HepG2 (cell line): ENCODE measurements around the gene SASH3. TPM values are rescaled to one million over a fixed set of nuclear protein-coding genes. Genes with fewer than 3 reads are reported as not detected.

Experiments
- ATAC-seq: fragments of 200-7000 bp; cut with Tn5 transposase; 3 replicates; pipeline ENCODE4 v1.9.1; 2020; ENCODE audit warnings: mild to moderate bottlenecking, moderate library complexity
- BruUV-seq: library from RNA; stranded (reverse); fragments of 400-500 nt; replicated peaks from 2 replicates; lab custom pipeline; 2021; lab: Mats Ljungman, UMichigan
- CTCF ChIA-PET: fragments of 300-600 bp; formaldehyde crosslinking; extraction: SDS; loops from one replicate; lab custom pipeline; 2021; ENCODE audit warnings: low total read pairs, inconsistent platforms, low intra/inter-chr PET ratio; lab: Yijun Ruan, JAX
- POLR2A ChIA-PET: fragments of 350-600 bp; sonication (Branson Sonifier 250); formaldehyde crosslinking; loops from one replicate; lab custom pipeline; 2020; ENCODE audit warnings: antibody characterized with exemption, inconsistent platforms; lab: Yijun Ruan, JAX
- DNase-seq: peaks from one replicate; pipeline ENCODE4 v3.0.0-alpha.2; 2015; ENCODE audit warnings: low spot score
- FAIRE-seq: peaks from 3 replicates; lab custom pipeline; 2011; peaks lifted over from hg19 to GRCh38; lab: Jason Lieb, UNC
- H2AFZ ChIP-seq: one replicate; pipeline ENCODE4 v1.6.1; 2011; ENCODE audit warnings: low read length, inconsistent platforms
- H3K27ac ChIP-seq: fragments of 300-600 bp; 3 replicates; pipeline ENCODE4 v1.8.0; 2011; ENCODE audit warnings: mixed run types, mild to moderate bottlenecking, mixed read lengths, low read length, inconsistent platforms; ENCODE audit not compliant: insufficient read depth; ENCODE audit errors: extremely low read length
- H3K27me3 ChIP-seq, 2 experiments: fragments of 200-600 bp in 1 of 2; 2 replicates in 1 of 2; 3 replicates in 1 of 2; pipeline versions ENCODE4 v1.6.0 to v1.8.0; 2011; ENCODE audit warnings: low read length in 2 of 2, mild to moderate bottlenecking in 2 of 2, moderate library complexity in 2 of 2, inconsistent platforms in 1 of 2; ENCODE audit not compliant: insufficient read depth in 2 of 2, control insufficient read depth in 1 of 2
- H3K36me3 ChIP-seq, 2 experiments: fragments of 200-600 bp in 1 of 2; replicated peaks in 1 of 2; 2 replicates in 1 of 2; 3 replicates in 1 of 2; pipeline versions ENCODE4 v1.5.1 to v1.8.0; 2011; ENCODE audit warnings: low read length in 2 of 2, inconsistent platforms in 1 of 2; ENCODE audit not compliant: insufficient read depth in 2 of 2, control insufficient read depth in 1 of 2
- H3K4me1 ChIP-seq: 2 replicates; pipeline ENCODE4 v1.5.1; 2012; ENCODE audit warnings: low read length, inconsistent platforms; ENCODE audit not compliant: insufficient read depth
- H3K4me2 ChIP-seq: 2 replicates; pipeline ENCODE4 v1.6.0; 2011; ENCODE audit warnings: low read depth, low read length, inconsistent platforms
- H3K4me3 ChIP-seq, 3 experiments: fragments of 200-600 bp in 1 of 3; sonication (generic), shearing (Covaris generic) in 1 of 3; replicated peaks in 1 of 3; 2 replicates each; pipeline ENCODE4 v1.5.1; 2011 to 2016; ENCODE audit warnings: low read length in 3 of 3, inconsistent platforms in 2 of 3, low read depth in 2 of 3, mild to moderate bottlenecking in 2 of 3, control low read depth in 1 of 3, mixed read lengths in 1 of 3; ENCODE audit not compliant: insufficient read depth in 1 of 3
- H3K79me2 ChIP-seq: one replicate; pipeline ENCODE4 v1.6.1; 2011; ENCODE audit warnings: low read length, inconsistent platforms; ENCODE audit not compliant: insufficient read depth
- H3K9ac ChIP-seq: 2 replicates; pipeline ENCODE4 v1.6.0; 2011; ENCODE audit warnings: mild to moderate bottlenecking, low read depth, low read length, inconsistent platforms; ENCODE audit not compliant: insufficient read depth
- H3K9me3 ChIP-seq: 2 replicates; pipeline ENCODE4 v1.5.1; 2012; ENCODE audit warnings: mild to moderate bottlenecking, low read length
- H4K20me1 ChIP-seq: 2 replicates; pipeline ENCODE4 v1.6.0; 2011; ENCODE audit warnings: inconsistent platforms, mild to moderate bottlenecking, low read length, moderate library complexity; ENCODE audit not compliant: insufficient read depth
- BRF2 ChIP-seq: sonication (generic); formaldehyde crosslinking; IDR thresholded peaks from 2 replicates; pipeline ENCODE4 v1.8.1; 2022; ENCODE audit warnings: mild to moderate bottlenecking, missing genetic modification reagents
- CHD2 ChIP-seq: IDR thresholded peaks from 2 replicates; pipeline ENCODE4 v1.6.1; 2011; ENCODE audit warnings: low read depth, low read length, improper control_type of control experiment
- FOSL2 ChIP-seq: sonication (generic); formaldehyde crosslinking; IDR thresholded peaks from 2 replicates; pipeline ENCODE4 v1.4.0; 2020; ENCODE audit warnings: missing genetic modification reagents
- IKZF1 ChIP-seq: fragments of 450-650 bp; IDR thresholded peaks from 2 replicates; pipeline ENCODE4 v1.7.1; 2016
- NCOA2 ChIP-seq: sonication (generic); formaldehyde crosslinking; IDR thresholded peaks from 2 replicates; pipeline ENCODE4 v1.8.0; 2022; ENCODE audit warnings: inconsistent platforms
- PHF5A ChIP-seq: IDR thresholded peaks from one replicate; pipeline ENCODE4 v1.6.1; 2018; ENCODE audit warnings: low read depth, missing genetic modification reagents; ENCODE audit not compliant: unreplicated experiment
- PITX1 ChIP-seq: sonication (generic); formaldehyde crosslinking; IDR thresholded peaks from 2 replicates; pipeline ENCODE4 v1.5.1; 2020; ENCODE audit warnings: mild to moderate bottlenecking, missing genetic modification reagents
- PTBP1 ChIP-seq: fragments of 200-400 bp; formaldehyde crosslinking; IDR thresholded peaks from 2 replicates; pipeline ENCODE4 v1.6.1; 2018; ENCODE audit warnings: low read length, low read depth; ENCODE audit not compliant: poor library complexity, severe bottlenecking
- SRSF1 ChIP-seq: fragments of 200-400 bp; formaldehyde crosslinking; optimal IDR thresholded peaks from 2 replicates; pipeline ENCODE3; 2017; ENCODE audit warnings: mild to moderate bottlenecking, low read depth, low read length, moderate library complexity
- ZFP90 ChIP-seq: sonication (generic); formaldehyde crosslinking; IDR thresholded peaks from 2 replicates; pipeline ENCODE4 v1.8.0; 2022; ENCODE audit warnings: missing genetic modification reagents, mild to moderate bottlenecking, inconsistent platforms, borderline replicate concordance
- ZNF362 ChIP-seq: sonication (generic); formaldehyde crosslinking; IDR thresholded peaks from 2 replicates; pipeline ENCODE4 v1.4.0; 2020; ENCODE audit warnings: missing genetic modification reagents, mild to moderate bottlenecking, borderline replicate concordance
- ZNF460 ChIP-seq: sonication (generic); formaldehyde crosslinking; IDR thresholded peaks from 2 replicates; pipeline ENCODE4 v1.5.1; 2020; ENCODE audit warnings: missing genetic modification reagents, mild to moderate bottlenecking, borderline replicate concordance
- ZNF468 ChIP-seq: sonication (generic); formaldehyde crosslinking; IDR thresholded peaks from 2 replicates; pipeline ENCODE4 v1.8.0; 2022; ENCODE audit warnings: mild to moderate bottlenecking, moderate library complexity, missing genetic modification reagents
- ZNF564 ChIP-seq: sonication (generic); formaldehyde crosslinking; IDR thresholded peaks from 2 replicates; pipeline ENCODE4 v1.8.1; 2023; ENCODE audit warnings: mild to moderate bottlenecking, missing genetic modification reagents
- WGBS: methylation state at CpG from one replicate; pipeline ENCODE4 v1.1.6; 2017; ENCODE audit warnings: low lambda C conversion rate; 5-methylcytosine and 5-hydroxymethylcytosine counted together
- in situ Hi-C: cut with HindIII; loops from 2 replicates; pipeline ENCODE4 v1.10.0; 2017; ENCODE audit warnings: low pct_unique_long_range_greater_than_20kb; ENCODE audit not compliant: extremely low pct_ligation_motif_present
- intact Hi-C: fragments of 100-400 bp; cut with micrococcal nuclease; formaldehyde crosslinking; loops from one replicate; pipeline ENCODE4 v1.10.0; 2022; ENCODE audit not compliant: unreplicated experiment
- polyA plus RNA-seq, 8 experiments: library from polyadenylated mRNA; depleted of rRNA in 3 of 8; stranded (reverse) in 7 of 8; unstranded in 1 of 8; fragments of >200 nt; fragmentation: Illumina TruSeq in 4 of 8; extraction: Trizol in 4 of 8; gene quantifications; 2 replicates each; pipeline versions ENCODE4 v1.2.1 to v1.2.3, GENCODE V29; 2011 to 2016; ENCODE audit warnings: low read depth in 4 of 8, missing spikeins in 1 of 8, mixed read lengths in 1 of 8; ENCODE audit not compliant: insufficient read depth in 1 of 8
- total RNA-seq, 5 experiments: library from RNA; depleted of rRNA; stranded (reverse); fragments of >200 nt; fragmentation: Illumina TruSeq; extraction: Trizol; gene quantifications; 2 replicates each; pipeline ENCODE4 v1.2.3, GENCODE V29; 2016; ENCODE audit warnings: low read depth in 1 of 5
- TF ChIP-seq, protein P1 (sequence below): sonication (generic); formaldehyde crosslinking; IDR thresholded peaks from 2 replicates; pipeline ENCODE4 v1.5.1; 2020; ENCODE audit warnings: mild to moderate bottlenecking, missing genetic modification reagents

SASH3 gene
- total and polyA plus RNA-seq, 2 of the 13 experiments (the other 11 are each of a cell fraction or from before 2014, with no cell fraction given), result 0.08 TPM; not detected in 1

GRCh38 chrX:129743821-129744220 lies 35.9 kb upstream of the SASH3 start:
- no TSS peak for BruUV-seq
- FAIRE-seq, result no peak

GRCh38 chrX:129744861-129745321 lies 34.9 kb upstream of the SASH3 start:
- BruUV-seq, result no TSS peak
- Histone ChIP-seq H3K9ac (no peak overlapping the region), H3K4me3 (no peak overlapping the region), H3K79me2 (no peaks in the 10 kb centered on the region), H3K4me2 (no peak overlapping the region), H4K20me1 (no peaks in the 10 kb centered on the region), H3K27ac (no peak overlapping the region), H2AFZ (no peak overlapping the region), H3K4me1 (peaks cover 19% of the 10 kb centered on the region), H3K27me3 (no peaks in the 10 kb centered on the region), H3K36me3 (no peaks in the 10 kb centered on the region), H3K9me3 (no peaks in the 10 kb centered on the region)
- no peak for DNase-seq
- in situ Hi-C loops, result no loop called here
- POLR2A ChIA-PET, result no interaction called here
- no peak for FAIRE-seq
- WGBS, result 83% methylated on average over 10 of the region's 10 CpGs
- ATAC-seq, result no peak
- intact Hi-C loops, result no loop called here
- CTCF ChIA-PET, result no interaction called here
- TF ChIP-seq NCOA2 (CRISPR knock-in tag), result no peak
- TF ChIP-seq IKZF1, result no peak
- no peak for TF ChIP-seq PTBP1
- TF ChIP-seq PHF5A, result no peak
- TF ChIP-seq FOSL2, result no peak
- no peak for TF ChIP-seq ZNF468 (CRISPR knock-in tag)
- no peak for TF ChIP-seq ZNF362 (CRISPR knock-in tag)
- TF ChIP-seq ZFP90 (CRISPR knock-in tag), result no peak
- TF ChIP-seq SRSF1, result no peak
- TF ChIP-seq, protein P1, sequence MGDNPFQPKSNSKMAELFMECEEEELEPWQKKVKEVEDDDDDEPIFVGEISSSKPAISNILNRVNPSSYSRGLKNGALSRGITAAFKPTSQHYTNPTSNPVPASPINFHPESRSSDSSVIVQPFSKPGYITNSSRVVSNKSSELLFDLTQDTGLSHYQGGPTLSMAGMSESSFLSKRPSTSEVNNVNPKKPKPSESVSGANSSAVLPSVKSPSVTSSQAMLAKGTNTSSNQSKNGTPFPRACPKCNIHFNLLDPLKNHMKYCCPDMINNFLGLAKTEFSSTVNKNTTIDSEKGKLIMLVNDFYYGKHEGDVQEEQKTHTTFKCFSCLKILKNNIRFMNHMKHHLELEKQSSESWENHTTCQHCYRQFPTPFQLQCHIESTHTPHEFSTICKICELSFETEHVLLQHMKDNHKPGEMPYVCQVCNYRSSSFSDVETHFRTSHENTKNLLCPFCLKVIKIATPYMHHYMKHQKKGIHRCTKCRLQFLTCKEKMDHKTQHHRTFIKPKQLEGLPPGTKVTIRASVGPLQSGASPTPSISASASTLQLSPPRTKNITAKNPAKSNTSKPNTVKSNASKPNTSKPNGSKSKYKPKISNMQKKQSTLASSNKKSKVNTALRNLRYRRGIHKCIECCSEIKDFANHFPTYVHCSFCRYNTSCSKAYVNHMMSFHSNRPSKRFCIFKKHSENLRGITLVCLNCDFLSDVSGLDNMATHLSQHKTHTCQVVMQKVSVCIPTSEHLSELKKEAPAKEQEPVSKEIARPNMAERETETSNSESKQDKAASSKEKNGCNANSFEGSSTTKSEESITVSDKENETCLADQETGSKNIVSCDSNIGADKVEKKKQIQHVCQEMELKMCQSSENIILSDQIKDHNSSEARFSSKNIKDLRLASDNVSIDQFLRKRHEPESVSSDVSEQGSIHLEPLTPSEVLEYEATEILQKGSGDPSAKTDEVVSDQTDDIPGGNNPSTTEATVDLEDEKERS, result no peak
- no peak for TF ChIP-seq CHD2
- no peak for TF ChIP-seq PITX1
- TF ChIP-seq BRF2, result no peak
- TF ChIP-seq ZNF460, result no peak

More at GRCh38 chrX:129743821-129744220, 35.9 kb upstream of the SASH3 start:
- in situ Hi-C loops (no loop called here), intact Hi-C loops (no loop called here)
- no peak overlapping the region for H3K4me2 ChIP-seq
- 83% methylated on average over 4 of the region's 4 CpGs for WGBS
- H3K9me3 ChIP-seq, result no peaks in the 10 kb centered on the region
- CTCF ChIA-PET, result no interaction called here
- no peaks in the 10 kb centered on the region for H3K79me2 ChIP-seq
- ATAC-seq, result no peak
- no peaks in the 10 kb centered on the region for H4K20me1 ChIP-seq
- no peak for DNase-seq
- H3K27me3 ChIP-seq, result no peaks in the 10 kb centered on the region
- peaks cover 23% of the 10 kb centered on the region for H3K4me1 ChIP-seq
- no peak overlapping the region for H3K9ac ChIP-seq
- H3K4me3 ChIP-seq, result no peak overlapping the region
- TF ChIP-seq ZNF564 (CRISPR knock-in tag), result no peak
- H3K36me3 ChIP-seq, result no peaks in the 10 kb centered on the region
- no peak overlapping the region for H3K27ac ChIP-seq
- POLR2A ChIA-PET, result no interaction called here
- no peak overlapping the region for H2AFZ ChIP-seq
